ENCODE data around the gene ZSCAN9. TPM values are rescaled to one million over a fixed set of nuclear protein-coding genes. Genes with fewer than 3 reads are reported as not detected.
A peak's percentile ranks its signal among the peaks of the same experiment; 100 is the strongest.

ZSCAN9 gene
- 38.4 TPM for total RNA-seq

- DNase-seq: peak; percentile 60
These were observed at the start of gene ZSCAN9 for GRCh38 chr6:28225056-28225834. ZSCAN9 (plus strand) TSS chr6:28225275; CDS start chr6:28227085, 1,810 bp downstream.

GRCh38 chr6:28176373-28176772, 48.7 kb upstream of the ZSCAN9 start:
- DNase-seq: no peak

GRCh38 chr6:28182255-28182654, 42.8 kb upstream of the ZSCAN9 start:
- DNase-seq: no peak

GRCh38 chr6:28188111-28188979, 36.7 kb upstream of the ZSCAN9 start:
- DNase-seq: no peak

GRCh38 chr6:28200020-28200419, 25.1 kb upstream of the ZSCAN9 start:
- no peak for DNase-seq

- no peak for DNase-seq
These were observed 21.9 kb upstream of the ZSCAN9 start for GRCh38 chr6:28203201-28203600.

- DNase-seq: no peak
These were observed 19.2 kb upstream of the ZSCAN9 start for GRCh38 chr6:28205879-28206278.

- no peak for DNase-seq
These were observed 18.5 kb upstream of the ZSCAN9 start for GRCh38 chr6:28206527-28206926.

- DNase-seq: no peak
These were observed 18.1 kb upstream of the ZSCAN9 start for GRCh38 chr6:28206928-28207509.

GRCh38 chr6:28207510-28208110, 17.5 kb upstream of the ZSCAN9 start:
- no peak for DNase-seq

GRCh38 chr6:28208111-28208659, 16.9 kb upstream of the ZSCAN9 start:
- DNase-seq: no peak

- no peak for DNase-seq
These were observed 15.1 kb upstream of the ZSCAN9 start for GRCh38 chr6:28209753-28210535.

- DNase-seq: no peak
These were observed 13.1 kb upstream of the ZSCAN9 start for GRCh38 chr6:28211840-28212509.

- DNase-seq: no peak
These were observed 12.4 kb upstream of the ZSCAN9 start for GRCh38 chr6:28212510-28213212.

GRCh38 chr6:28213213-28213523, 11.9 kb upstream of the ZSCAN9 start:
- DNase-seq: no peak

- no peak for DNase-seq
These were observed 9.7 kb upstream of the ZSCAN9 start for GRCh38 chr6:28215425-28215824.

GRCh38 chr6:28217890-28218289, 7.2 kb upstream of the ZSCAN9 start:
- DNase-seq: no peak

- DNase-seq: peak; percentile 18
These were observed 6.5 kb upstream of the ZSCAN9 start for GRCh38 chr6:28218312-28219248.

Data from occipital lobe (tissue), 2 donors.